ENCODE results near the gene MYDGF.

MYDGF gene

GRCh38 chr19:4636151-4636717 lies 33.9 kb downstream of the MYDGF start:
- Histone ChIP-seq H3K9ac (ENCODE audit: low read depth, low read length) (peak overlapping the region; percentile 66), H3K9me3 (ENCODE audit: insufficient read depth, low read depth, low read length) (no peaks in the 10 kb centered on the region), H3K27me3 (ENCODE audit: insufficient read depth, low read length) (peaks cover 22% of the 10 kb centered on the region), H3K4me1 (ENCODE audit: insufficient read depth, low read length) (peaks cover 3% of the 10 kb centered on the region; the same call in 1 of the 2 replicates), H3K27ac (ENCODE audit: low read length) (no peak overlapping the region), H3K36me3 (ENCODE audit: insufficient read depth, low read depth, low read length) (no peaks in the 10 kb centered on the region), H3K4me3 (ENCODE audit: low read length) (peak overlapping the region; percentile 77)

GRCh38 chr19:4635754-4636116 lies 34.4 kb downstream of the MYDGF start:
- H3K36me3 ChIP-seq (ENCODE audit: insufficient read depth, low read depth, low read length) = no peaks in the 10 kb centered on the region
- no peaks in the 10 kb centered on the region for H3K9me3 ChIP-seq (ENCODE audit: insufficient read depth, low read depth, low read length)
- H3K4me3 ChIP-seq (ENCODE audit: low read length) = peak overlapping the region; percentile 77
- H3K27me3 ChIP-seq (ENCODE audit: insufficient read depth, low read length) = peaks cover 22% of the 10 kb centered on the region
- no peak overlapping the region for H3K27ac ChIP-seq (ENCODE audit: low read length)
- peaks cover 3% of the 10 kb centered on the region; the same call in 1 of the 2 replicates for H3K4me1 ChIP-seq (ENCODE audit: insufficient read depth, low read length)
- H3K9ac ChIP-seq (ENCODE audit: low read depth, low read length) = peak overlapping the region; percentile 66; the same call in 1 of the 2 replicates

- H3K9me3 ChIP-seq (ENCODE audit: insufficient read depth, low read depth, low read length) = no peaks in the 10 kb centered on the region
- no peaks in the 10 kb centered on the region for H3K36me3 ChIP-seq (ENCODE audit: insufficient read depth, low read depth, low read length)
- H3K27ac ChIP-seq (ENCODE audit: low read length) = no peak overlapping the region
- no peak overlapping the region for H3K4me3 ChIP-seq (ENCODE audit: low read length)
- peaks cover 3% of the 10 kb centered on the region; the same call in 1 of the 2 replicates for H3K4me1 ChIP-seq (ENCODE audit: insufficient read depth, low read length)
- peaks cover 22% of the 10 kb centered on the region for H3K27me3 ChIP-seq (ENCODE audit: insufficient read depth, low read length)
- H3K9ac ChIP-seq (ENCODE audit: low read depth, low read length) = no peak overlapping the region
These were observed 36.8 kb downstream of the MYDGF start for GRCh38 chr19:4633140-4633967.

GRCh38 chr19:4624733-4625362 lies 45.3 kb downstream of the MYDGF start:
- peaks cover 3% of the 10 kb centered on the region; the same call in 1 of the 2 replicates for H3K4me1 ChIP-seq (ENCODE audit: insufficient read depth, low read length)
- H3K4me3 ChIP-seq (ENCODE audit: low read length) = no peak overlapping the region
- no peaks in the 10 kb centered on the region for H3K27me3 ChIP-seq (ENCODE audit: insufficient read depth, low read length)
- H3K9me3 ChIP-seq (ENCODE audit: insufficient read depth, low read depth, low read length) = no peaks in the 10 kb centered on the region
- H3K36me3 ChIP-seq (ENCODE audit: insufficient read depth, low read depth, low read length) = no peaks in the 10 kb centered on the region
- H3K27ac ChIP-seq (ENCODE audit: low read length) = no peak overlapping the region
- no peak overlapping the region for H3K9ac ChIP-seq (ENCODE audit: low read depth, low read length)

GRCh38 chr19:4624301-4624700 lies 45.8 kb downstream of the MYDGF start:
- no peak overlapping the region for H3K9ac ChIP-seq (ENCODE audit: low read depth, low read length)
- H3K27ac ChIP-seq (ENCODE audit: low read length) = no peak overlapping the region
- no peak overlapping the region for H3K4me3 ChIP-seq (ENCODE audit: low read length)
- H3K9me3 ChIP-seq (ENCODE audit: insufficient read depth, low read depth, low read length) = no peaks in the 10 kb centered on the region
- H3K36me3 ChIP-seq (ENCODE audit: insufficient read depth, low read depth, low read length) = no peaks in the 10 kb centered on the region
- H3K27me3 ChIP-seq (ENCODE audit: insufficient read depth, low read length) = no peaks in the 10 kb centered on the region
- peaks cover 3% of the 10 kb centered on the region; the same call in 1 of the 2 replicates for H3K4me1 ChIP-seq (ENCODE audit: insufficient read depth, low read length)

- H3K4me1 ChIP-seq (ENCODE audit: insufficient read depth, low read length) = peaks cover 3% of the 10 kb centered on the region; the same call in 1 of the 2 replicates
- H3K9me3 ChIP-seq (ENCODE audit: insufficient read depth, low read depth, low read length) = no peaks in the 10 kb centered on the region
- no peak overlapping the region for H3K27ac ChIP-seq (ENCODE audit: low read length)
- peaks cover 7% of the 10 kb centered on the region for H3K27me3 ChIP-seq (ENCODE audit: insufficient read depth, low read length)
- H3K36me3 ChIP-seq (ENCODE audit: insufficient read depth, low read depth, low read length) = no peaks in the 10 kb centered on the region
- H3K9ac ChIP-seq (ENCODE audit: low read depth, low read length) = no peak overlapping the region
- no peak overlapping the region for H3K4me3 ChIP-seq (ENCODE audit: low read length)
These were observed 47.3 kb downstream of the MYDGF start for GRCh38 chr19:4622695-4623421.

- Histone ChIP-seq H3K36me3 (ENCODE audit: insufficient read depth, low read depth, low read length) (no peaks in the 10 kb centered on the region), H3K9ac (ENCODE audit: low read depth, low read length) (no peak overlapping the region), H3K4me1 (ENCODE audit: insufficient read depth, low read length) (peaks cover 3% of the 10 kb centered on the region; the same call in 1 of the 2 replicates), H3K27me3 (ENCODE audit: insufficient read depth, low read length) (peaks cover 13% of the 10 kb centered on the region), H3K27ac (ENCODE audit: low read length) (no peak overlapping the region), H3K4me3 (ENCODE audit: low read length) (no peak overlapping the region), H3K9me3 (ENCODE audit: insufficient read depth, low read depth, low read length) (no peaks in the 10 kb centered on the region)
These were observed 49.5 kb downstream of the MYDGF start for GRCh38 chr19:4620675-4621074.

- peaks cover 13% of the 10 kb centered on the region for H3K27me3 ChIP-seq (ENCODE audit: insufficient read depth, low read length)
- no peak overlapping the region for H3K4me3 ChIP-seq (ENCODE audit: low read length)
These were observed 50.4 kb downstream of the MYDGF start for GRCh38 chr19:4619668-4620294.

GRCh38 chr19:4618019-4618418 lies 52.1 kb downstream of the MYDGF start:
- no peak overlapping the region for H3K4me3 ChIP-seq (ENCODE audit: low read length)
- H3K4me1 ChIP-seq (ENCODE audit: insufficient read depth, low read length) = no peaks in the 10 kb centered on the region
- H3K9me3 ChIP-seq (ENCODE audit: insufficient read depth, low read depth, low read length) = no peaks in the 10 kb centered on the region
- no peaks in the 10 kb centered on the region for H3K36me3 ChIP-seq (ENCODE audit: insufficient read depth, low read depth, low read length)
- no peak overlapping the region for H3K9ac ChIP-seq (ENCODE audit: low read depth, low read length)
- H3K27ac ChIP-seq (ENCODE audit: low read length) = no peak overlapping the region
- peaks cover 13% of the 10 kb centered on the region for H3K27me3 ChIP-seq (ENCODE audit: insufficient read depth, low read length)

More at GRCh38 chr19:4619668-4620294, 50.4 kb downstream of the MYDGF start:
- no peak overlapping the region for H3K27ac ChIP-seq (ENCODE audit: low read length)
- H3K9me3 ChIP-seq (ENCODE audit: insufficient read depth, low read depth, low read length) = no peaks in the 10 kb centered on the region
- no peaks in the 10 kb centered on the region for H3K36me3 ChIP-seq (ENCODE audit: insufficient read depth, low read depth, low read length)
- H3K9ac ChIP-seq (ENCODE audit: low read depth, low read length) = no peak overlapping the region
- H3K4me1 ChIP-seq (ENCODE audit: insufficient read depth, low read length) = no peaks in the 10 kb centered on the region

- Histone ChIP-seq H3K27ac (ENCODE audit: low read length) (no peak overlapping the region), H3K4me3 (ENCODE audit: low read length) (no peak overlapping the region), H3K9me3 (ENCODE audit: insufficient read depth, low read depth, low read length) (no peaks in the 10 kb centered on the region), H3K4me1 (ENCODE audit: insufficient read depth, low read length) (no peaks in the 10 kb centered on the region), H3K36me3 (ENCODE audit: insufficient read depth, low read depth, low read length) (no peaks in the 10 kb centered on the region), H3K9ac (ENCODE audit: low read depth, low read length) (no peak overlapping the region), H3K27me3 (ENCODE audit: insufficient read depth, low read length) (peaks cover 22% of the 10 kb centered on the region)
These were observed 56.8 kb downstream of the MYDGF start for GRCh38 chr19:4613254-4613751.
